ENCODE data around the gene LIFR.

- TF ChIP-seq YY1 (IDR thresholded peaks at IDR 0.05; ENCODE audit: low read depth) (no peak), NFIC (IDR thresholded peaks at IDR 0.05) (no peak), FOXM1 (IDR thresholded peaks at IDR 0.05; ENCODE audit: borderline replicate concordance, low read depth) (no peak), CREB1 (IDR thresholded peaks at IDR 0.05; ENCODE audit: low read depth) (no peak), TCF12 (IDR thresholded peaks at IDR 0.05; ENCODE audit: low read depth) (no peak), TAF1 (IDR thresholded peaks at IDR 0.05; ENCODE audit: low read depth) (no peak), RAD21 (IDR thresholded peaks at IDR 0.05; ENCODE audit: low read depth) (no peak), REST (IDR thresholded peaks at IDR 0.05; ENCODE audit: low read depth) (no peak), TEAD4 (IDR thresholded peaks at IDR 0.05) (no peak), ZBTB7A (IDR thresholded peaks at IDR 0.05; ENCODE audit: low read depth) (no peak), USF1 (IDR thresholded peaks at IDR 0.05) (no peak), EP300 (IDR thresholded peaks at IDR 0.05; ENCODE audit: borderline replicate concordance) (no peak), EGR1 (IDR thresholded peaks at IDR 0.05) (no peak), CEBPB (IDR thresholded peaks at IDR 0.05) (no peak)
These were observed 18.9 kb downstream of the LIFR start for GRCh38 chr5:38537505-38537904.
